HCT116 (cell line): Measurements from ENCODE around the gene RGS6. TPM values are rescaled to one million over a fixed set of nuclear protein-coding genes. Genes with fewer than 3 reads are reported as not detected.

ENCODE experiments used
- ATAC-seq: fragments of 200-7000 bp; cut with Tn5 transposase; 2 replicates; pipeline ENCODE4 v1.9.1; 2020; ENCODE audit warnings: mild to moderate bottlenecking, moderate library complexity
- BruUV-seq: library from RNA; stranded (reverse); fragments of 400-500 nt; replicated peaks from 2 replicates; lab custom pipeline; 2021; lab: Mats Ljungman, UMichigan
- CTCF ChIA-PET: fragments of 300-600 bp; sonication (Branson Sonifier 250); formaldehyde crosslinking; loops from one replicate; lab custom pipeline; 2021; ENCODE audit warnings: antibody characterized with exemption; lab: Charles Lee
- POLR2A ChIA-PET: fragments of 300-600, 350-600 bp; sonication (Branson Sonifier 250); formaldehyde crosslinking; loops from one replicate; lab custom pipeline; 2021; ENCODE audit warnings: antibody characterized with exemption; lab: Charles Lee
- RAD21 ChIA-PET, 2 experiments: fragments of 300-600 bp; sonication (Branson Sonifier 250); formaldehyde crosslinking; loops; one replicate each; lab custom pipeline; 2023; ENCODE audit warnings: low total read pairs in 2 of 2; ENCODE audit not compliant: uncharacterized antibody in 2 of 2, unreplicated experiment in 2 of 2, low non-redundant PET in 1 of 2; lab: Charles Lee
- DNase-seq: peaks from one replicate; pipeline ENCODE4 v3.0.0-alpha.2; 2010; ENCODE audit warnings: low read depth, low spot score
- H2AFZ ChIP-seq: fragments of 200-600 bp; shearing (Covaris generic), sonication (generic); 2 replicates; pipeline ENCODE4 v1.6.1; 2017; ENCODE audit warnings: low read depth, mixed run types, mixed read lengths, antibody characterized with exemption, low read length; ENCODE audit not compliant: poor library complexity, severe bottlenecking
- H3K27ac ChIP-seq: 2 replicates; pipeline ENCODE4 v1.5.1; 2012; ENCODE audit warnings: low read depth, low read length
- H3K27me3 ChIP-seq: fragments of 200-600 bp; sonication (generic); 2 replicates; pipeline ENCODE4 v1.6.1; 2016; ENCODE audit warnings: mixed run types, low read length, mixed read lengths; ENCODE audit not compliant: insufficient read depth
- H3K36me3 ChIP-seq, 2 experiments: fragments of 200-500 bp in 1 of 2; fragments of 200-600 bp in 1 of 2; sonication (Bioruptor generic) in 1 of 2; sonication (generic) in 1 of 2; 2 replicates each; pipeline versions ENCODE4 v1.5.1 to v1.6.1; 2014 to 2016; ENCODE audit warnings: low read length in 2 of 2, inconsistent platforms in 1 of 2, mixed read lengths in 1 of 2, mixed run types in 1 of 2; ENCODE audit not compliant: insufficient read depth in 2 of 2, control insufficient read depth in 1 of 2
- H3K4me1 ChIP-seq, 2 experiments: fragments of 200-600 bp in 1 of 2; sonication (generic) in 1 of 2; 2 replicates each; pipeline versions ENCODE4 v1.5.1 to v1.6.1; 2012 to 2017; ENCODE audit warnings: low read length in 2 of 2, inconsistent platforms in 1 of 2, mild to moderate bottlenecking in 1 of 2, mixed read lengths in 1 of 2, mixed run types in 1 of 2, moderate library complexity in 1 of 2; ENCODE audit not compliant: insufficient read depth in 2 of 2, control insufficient read depth in 1 of 2
- H3K4me2 ChIP-seq: fragments of 200-600 bp; sonication (generic); 2 replicates; pipeline ENCODE4 v1.6.1; 2017; ENCODE audit warnings: mixed run types, low read length, mixed read lengths
- H3K4me3 ChIP-seq, 2 experiments: fragments of 200-600 bp in 1 of 2; sonication (generic) in 1 of 2; replicated peaks in 1 of 2; 2 replicates each; pipeline ENCODE4 v1.5.1; 2011 to 2016; ENCODE audit warnings: low read length in 2 of 2, control low read depth in 1 of 2, low read depth in 1 of 2, mild to moderate bottlenecking in 1 of 2, mixed read lengths in 1 of 2, mixed run types in 1 of 2
- H3K79me2 ChIP-seq: fragments of 200-600 bp; sonication (generic); 2 replicates; pipeline ENCODE4 v1.6.1; 2017; ENCODE audit warnings: mild to moderate bottlenecking, mixed run types, low read length, moderate library complexity, mixed read lengths; ENCODE audit not compliant: insufficient read depth
- H3K9ac ChIP-seq: fragments of 200-600 bp; sonication (generic); 2 replicates; pipeline ENCODE4 v1.6.1; 2016; ENCODE audit warnings: low read length, mixed read lengths
- H3K9me2 ChIP-seq: fragments of 200-600 bp; sonication (generic), shearing (Covaris generic); 2 replicates; pipeline ENCODE4 v1.6.1; 2017; ENCODE audit warnings: mixed run types, mild to moderate bottlenecking, moderate library complexity; ENCODE audit not compliant: insufficient read depth
- H3K9me3 ChIP-seq, 2 experiments: fragments of 200-500 bp in 1 of 2; fragments of 200-600 bp in 1 of 2; sonication (Bioruptor generic) in 1 of 2; sonication (generic) in 1 of 2; 2 replicates each; pipeline ENCODE4 v1.6.1; 2014 to 2017; ENCODE audit warnings: low read length in 2 of 2, mixed read lengths in 2 of 2, inconsistent platforms in 1 of 2, low read depth in 1 of 2, mild to moderate bottlenecking in 1 of 2, mixed run types in 1 of 2, moderate library complexity in 1 of 2; ENCODE audit not compliant: control insufficient read depth in 1 of 2, insufficient read depth in 1 of 2
- H4K20me1 ChIP-seq: fragments of 200-600 bp; sonication (generic), shearing (Covaris generic); 2 replicates; pipeline ENCODE4 v1.6.1; 2017; ENCODE audit warnings: mixed run types, mild to moderate bottlenecking, moderate library complexity; ENCODE audit not compliant: insufficient read depth
- CBX3 ChIP-seq: IDR thresholded peaks from 2 replicates; pipeline ENCODE4 v1.6.1; 2012; ENCODE audit warnings: low read depth
- CTCF ChIP-seq, 3 experiments: fragments of 200-600 bp in 1 of 3; sonication (generic) in 1 of 3; IDR thresholded peaks in 2 of 3; conservative IDR thresholded peaks in 1 of 3; 2 replicates each; pipeline ENCODE4 v1.5.1; 2012 to 2017; ENCODE audit warnings: low read depth in 2 of 3, low read length in 2 of 3, antibody characterized with exemption in 1 of 3, borderline replicate concordance in 1 of 3, control low read depth in 1 of 3, mild to moderate bottlenecking in 1 of 3, mixed read lengths in 1 of 3, mixed run types in 1 of 3, moderate library complexity in 1 of 3; ENCODE audit not compliant: insufficient read depth in 1 of 3
- ELF1 ChIP-seq: IDR thresholded peaks from 2 replicates; pipeline ENCODE4 v1.6.1; 2012; ENCODE audit warnings: low read depth, borderline replicate concordance
- EZH2phosphoT487 ChIP-seq: fragments of 200-600 bp; IDR thresholded peaks from 2 replicates; pipeline ENCODE4 v1.6.1; 2018; ENCODE audit warnings: antibody characterized with exemption, borderline replicate concordance
- FOSL1 ChIP-seq: IDR thresholded peaks from 2 replicates; pipeline ENCODE4 v1.6.1; 2012; ENCODE audit warnings: low read depth
- JUND ChIP-seq: IDR thresholded peaks from 2 replicates; pipeline ENCODE4 v1.6.1; 2012
- MAX ChIP-seq: IDR thresholded peaks from 2 replicates; pipeline ENCODE4 v1.6.1; 2012
- POLR2A ChIP-seq: IDR thresholded peaks from 2 replicates; pipeline ENCODE4 v1.7.0; 2011; ENCODE audit warnings: borderline replicate concordance; ENCODE audit not compliant: insufficient read depth, insufficient read length; ENCODE audit errors: extremely low read depth
- POLR2AphosphoS5 ChIP-seq: IDR thresholded peaks from 2 replicates; pipeline ENCODE4 v1.6.1; 2011; ENCODE audit warnings: mild to moderate bottlenecking, low read depth, low read length, moderate library complexity
- REST ChIP-seq: IDR thresholded peaks from 2 replicates; pipeline ENCODE4 v1.6.1; 2012; ENCODE audit warnings: low read depth
- SIN3A ChIP-seq: IDR thresholded peaks from 2 replicates; pipeline ENCODE4 v1.6.1; 2012; ENCODE audit warnings: low read depth
- SP1 ChIP-seq: IDR thresholded peaks from 2 replicates; pipeline ENCODE4 v1.6.1; 2012; ENCODE audit warnings: low read depth
- YY1 ChIP-seq: IDR thresholded peaks from 2 replicates; pipeline ENCODE4 v1.6.1; 2011; ENCODE audit warnings: low read length, low read depth, moderate library complexity, mild to moderate bottlenecking; ENCODE audit not compliant: insufficient replicate concordance; ENCODE audit errors: extremely low read depth
- ZFX ChIP-seq: fragments of 450-650 bp; IDR thresholded peaks from 2 replicates; pipeline ENCODE4 v1.6.1; 2017
- ZNF274 ChIP-seq: fragments of 200-500 bp; sonication (Bioruptor generic); IDR thresholded peaks from 2 replicates; pipeline ENCODE4 v1.6.1; 2014; ENCODE audit warnings: mild to moderate bottlenecking, low read depth, low read length, inconsistent platforms
- intact Hi-C: fragments of 100-400 bp; cut with micrococcal nuclease; formaldehyde crosslinking; loops from 2 replicates; pipeline ENCODE4 v1.10.0; 2022
- total RNA-seq: library from RNA; stranded (reverse); gene quantifications from one replicate; pipeline ENCODE4 v1.2.1, GENCODE V29; 2021; ENCODE audit not compliant: unreplicated experiment
- TF ChIP-seq, protein P1 (sequence below): IDR thresholded peaks from 2 replicates; pipeline ENCODE4 v1.6.1; 2011; ENCODE audit warnings: mild to moderate bottlenecking, low read length, moderate library complexity; ENCODE audit not compliant: insufficient replicate concordance; ENCODE audit errors: extremely low read depth
- TF ChIP-seq, protein P2 (sequence below): IDR thresholded peaks from 2 replicates; pipeline ENCODE4 v1.6.1; 2012

Gene RGS6
- total RNA-seq, 1 experiment from 2014 or later = 4.7 TPM

- TF ChIP-seq ELF1 (no peak), SP1 (no peak), FOSL1 (no peak), ZNF274 (no peak), MAX (no peak)
- TF ChIP-seq, protein P1, sequence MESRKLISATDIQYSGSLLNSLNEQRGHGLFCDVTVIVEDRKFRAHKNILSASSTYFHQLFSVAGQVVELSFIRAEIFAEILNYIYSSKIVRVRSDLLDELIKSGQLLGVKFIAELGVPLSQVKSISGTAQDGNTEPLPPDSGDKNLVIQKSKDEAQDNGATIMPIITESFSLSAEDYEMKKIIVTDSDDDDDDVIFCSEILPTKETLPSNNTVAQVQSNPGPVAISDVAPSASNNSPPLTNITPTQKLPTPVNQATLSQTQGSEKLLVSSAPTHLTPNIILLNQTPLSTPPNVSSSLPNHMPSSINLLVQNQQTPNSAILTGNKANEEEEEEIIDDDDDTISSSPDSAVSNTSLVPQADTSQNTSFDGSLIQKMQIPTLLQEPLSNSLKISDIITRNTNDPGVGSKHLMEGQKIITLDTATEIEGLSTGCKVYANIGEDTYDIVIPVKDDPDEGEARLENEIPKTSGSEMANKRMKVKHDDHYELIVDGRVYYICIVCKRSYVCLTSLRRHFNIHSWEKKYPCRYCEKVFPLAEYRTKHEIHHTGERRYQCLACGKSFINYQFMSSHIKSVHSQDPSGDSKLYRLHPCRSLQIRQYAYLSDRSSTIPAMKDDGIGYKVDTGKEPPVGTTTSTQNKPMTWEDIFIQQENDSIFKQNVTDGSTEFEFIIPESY = no peak
Observed at GRCh38 chr14:72409047-72409446, 476.8 kb downstream of the RGS6 start (continued).

- H3K4me2 ChIP-seq = no peak overlapping the region
- DNase-seq = no peak
- peaks cover 0 to 11% of the 10 kb centered on the region in 2 experiments; a peak in 2 of 4 replicates for H3K4me1 ChIP-seq
- H4K20me1 ChIP-seq = no peaks in the 10 kb centered on the region
- H3K9me3 ChIP-seq = no peaks in the 10 kb centered on the region
- POLR2A ChIA-PET = no interaction called here
- H3K27ac ChIP-seq = no peak overlapping the region
- H3K4me3 ChIP-seq = no peak overlapping the region
- H3K27me3 ChIP-seq = no peaks in the 10 kb centered on the region
- intact Hi-C loops = no loop called here
- H3K9me2 ChIP-seq = no peaks in the 10 kb centered on the region
- no peak overlapping the region for H3K9ac ChIP-seq
- no peaks in the 10 kb centered on the region for H3K36me3 ChIP-seq
- H2AFZ ChIP-seq = no peak overlapping the region
- ATAC-seq = peak; percentile 15; the same call in 1 of the 2 replicates
- BruUV-seq = no TSS peak
- RAD21 ChIA-PET = no interaction called here
- CTCF ChIA-PET = no interaction called here
- no peaks in the 10 kb centered on the region for H3K79me2 ChIP-seq
- TF ChIP-seq JUND = no peak
- no peak for TF ChIP-seq POLR2AphosphoS5
- no peak for TF ChIP-seq EZH2phosphoT487
- TF ChIP-seq YY1 = no peak
- TF ChIP-seq CTCF (IDR thresholded peaks at IDR 0.05 in 2 of 3, conservative IDR thresholded peaks at IDR 0.05 in 1 of 3; ENCODE audit: borderline replicate concordance in 1 of 3, insufficient read depth in 1 of 3, low read depth in 2 of 3, low read length in 2 of 3) = no peak
- no peak for TF ChIP-seq CBX3
- no peak for TF ChIP-seq ELF1
- no peak for TF ChIP-seq SIN3A
- TF ChIP-seq, protein P2, sequence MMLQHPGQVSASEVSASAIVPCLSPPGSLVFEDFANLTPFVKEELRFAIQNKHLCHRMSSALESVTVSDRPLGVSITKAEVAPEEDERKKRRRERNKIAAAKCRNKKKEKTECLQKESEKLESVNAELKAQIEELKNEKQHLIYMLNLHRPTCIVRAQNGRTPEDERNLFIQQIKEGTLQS = no peak
- TF ChIP-seq POLR2A = no peak
- TF ChIP-seq ZFX = no peak
- no peak for TF ChIP-seq ZNF274
- TF ChIP-seq REST = no peak
Observed at GRCh38 chr14:72416081-72416849, 484.0 kb downstream of the RGS6 start.
